Measurements from ENCODE around the gene ITGA7. TPM values are rescaled to one million over a fixed set of nuclear protein-coding genes. Genes with fewer than 3 reads are reported as not detected.

Gene ITGA7
- total RNA-seq, 1 experiment from 2014 or later = 96.2 TPM

- TF ChIP-seq ZNF512 (CRISPR knock-in tag; IDR thresholded peaks at IDR 0.05; ENCODE audit: borderline replicate concordance) (0 out of 2 replicates have a peak, but pooled peaks have one; percentile 61), FOXK1 (CRISPR knock-in tag; IDR thresholded peaks at IDR 0.05) (0 out of 2 replicates have a peak, but pooled peaks have one; percentile 33)
Observed at GRCh38 chr12:55707841-55708694, at the start of gene ITGA7 (continued).

GRCh38 chr12:55755246-55755645 lies 47.5 kb upstream of the ITGA7 start:
- Mint-ChIP-seq H3K4me3 (no peak overlapping the region), H3K36me3 (peaks cover 64% of the 10 kb centered on the region), H3K27ac (peak overlapping the region; percentile 10), H3K9me3 (no peaks in the 10 kb centered on the region), H3K4me1 (peaks cover 18% of the 10 kb centered on the region), H3K27me3 (ENCODE audit: low read depth) (no peaks in the 10 kb centered on the region)
- 0 out of 2 replicates have a peak, but pooled peaks have one; percentile 17 for ATAC-seq
- ChIA-PET POLR2A (interaction anchor here (0.6 to 1.5 kb wide), 4 partner anchors 16 to 141 kb away, joined by 4 to 6 read pairs (median 4); partner anchors contain the start of genes DNAJC14 and ORMDL2), CTCF (interaction anchor here (0.5 to 7.1 kb wide), 7 partner anchors 9 to 141 kb away, joined by 3 to 54 read pairs (median 5); no protein-coding TSS in a partner anchor)
- TF ChIP-seq MXD4 (CRISPR knock-in tag; IDR thresholded peaks at IDR 0.05; ENCODE audit: borderline replicate concordance) (no peak), PRRX2 (CRISPR knock-in tag; IDR thresholded peaks at IDR 0.05) (0 out of 2 replicates have a peak, but pooled peaks have one; percentile 21), ZNF317 (CRISPR knock-in tag; IDR thresholded peaks at IDR 0.05; ENCODE audit: borderline replicate concordance, low read depth) (no peak), JAZF1 (CRISPR knock-in tag; IDR thresholded peaks at IDR 0.05) (no peak), CREM (CRISPR knock-in tag; IDR thresholded peaks at IDR 0.05) (no peak), ZNF232 (CRISPR knock-in tag; IDR thresholded peaks at IDR 0.05) (no peak), NR3C1 (CRISPR knock-in tag; conservative IDR thresholded peaks at IDR 0.05; ENCODE audit: low read depth) (no peak), ZNF425 (CRISPR knock-in tag; conservative IDR thresholded peaks at IDR 0.05) (no peak)
- no peak for DNase-seq (ENCODE audit: low spot score)

- TF ChIP-seq E2F1 (CRISPR knock-in tag; IDR thresholded peaks at IDR 0.05) (no peak), ZNF671 (CRISPR knock-in tag; IDR thresholded peaks at IDR 0.05) (no peak), FOXJ3 (CRISPR knock-in tag; IDR thresholded peaks at IDR 0.05; ENCODE audit: borderline replicate concordance) (no peak), ZNF396 (CRISPR knock-in tag; IDR thresholded peaks at IDR 0.05; ENCODE audit: borderline replicate concordance) (no peak), CREM (CRISPR knock-in tag; IDR thresholded peaks at IDR 0.05) (no peak), CBFB (CRISPR knock-in tag; IDR thresholded peaks at IDR 0.05; ENCODE audit: low read depth) (no peak)
- DNase-seq (ENCODE audit: low spot score) = no peak
- ChIA-PET CTCF (interaction anchor here (1.3 to 5.0 kb wide), 2 partner anchors 11 to 67 kb away, joined by 4 to 50 read pairs; a partner anchor contains a TSS), POLR2A (interaction anchor here (0.6 kb wide), 1 partner anchor 259 kb away, joined by 3 read pairs; no protein-coding TSS in a partner anchor)
- no peaks in the 10 kb centered on the region for H3K27me3 Mint-ChIP-seq (ENCODE audit: low read depth)
- no peak overlapping the region for H3K4me3 Mint-ChIP-seq
- no peaks in the 10 kb centered on the region for H3K9me3 Mint-ChIP-seq
- peaks cover 52% of the 10 kb centered on the region for H3K36me3 Mint-ChIP-seq
- H3K4me1 Mint-ChIP-seq = peaks cover 60% of the 10 kb centered on the region
- no peak overlapping the region for H3K27ac Mint-ChIP-seq
- no peak for ATAC-seq
Observed at GRCh38 chr12:55748230-55748993, 40.7 kb upstream of the ITGA7 start.
